Lower lobe of right lung (tissue), 2 donors: Measurements from ENCODE around the gene INPP5A. TPM values are rescaled to one million over a fixed set of nuclear protein-coding genes. Genes with fewer than 3 reads are reported as not detected.

Experiments used
- ATAC-seq, 2 donors: fragments of 200-7000 bp; cut with Tn5 transposase; one replicate each; pipeline ENCODE4 v1.9.1; 2020 to 2022; ENCODE audit warnings: mild to moderate bottlenecking in 2 of 2, moderate library complexity in 2 of 2
- DNase-seq: peaks from one replicate; pipeline ENCODE4 v3.0.0-alpha.2; 2020
- H3K27ac ChIP-seq: fragments of 200-600 bp; one replicate; pipeline ENCODE4 v1.8.0; 2022
- H3K27me3 ChIP-seq: fragments of 200-600 bp; one replicate; pipeline ENCODE4 v1.8.0; 2022; ENCODE audit warnings: low read depth
- H3K36me3 ChIP-seq: fragments of 200-600 bp; one replicate; pipeline ENCODE4 v1.8.0; 2022; ENCODE audit warnings: mild to moderate bottlenecking
- H3K4me1 ChIP-seq: fragments of 200-600 bp; one replicate; pipeline ENCODE4 v1.8.0; 2022
- H3K4me3 ChIP-seq: fragments of 200-600 bp; one replicate; pipeline ENCODE4 v1.8.0; 2022; ENCODE audit warnings: mild to moderate bottlenecking
- H3K9me3 ChIP-seq: fragments of 200-600 bp; one replicate; pipeline ENCODE4 v1.8.0; 2022
- CTCF ChIP-seq: fragments of 200-600 bp; IDR thresholded peaks from one replicate; pipeline ENCODE4 v1.8.0; 2022; ENCODE audit warnings: antibody characterized with exemption, mild to moderate bottlenecking
- intact Hi-C: fragments of 100-400 bp; cut with DNase I; formaldehyde crosslinking; loops from one replicate; pipeline ENCODE4 v1.11.0; 2022
- total RNA-seq: library from RNA; stranded (reverse); fragmentation: NEBNext Ultra II Directional; extraction: Animal tissue kit (Norgen Biotek cat#: 25700); gene quantifications from one replicate; pipeline ENCODE4 v1.2.1, GENCODE V29; 2021
- donor health status: DM: no; HTN: yes; CAD: no; lungs with severe emphysema.

INPP5A gene
- total RNA-seq, 1 donor from 2014 or later = 34.1 TPM

- no peaks in the 10 kb centered on the region for H3K27me3 ChIP-seq
- no peak for DNase-seq
- peak; percentile 9 to 23 for ATAC-seq
- intact Hi-C loops = no loop called here
- no peak overlapping the region for H3K27ac ChIP-seq
- H3K4me1 ChIP-seq = peaks cover 67% of the 10 kb centered on the region
- no peak for TF ChIP-seq CTCF
- H3K9me3 ChIP-seq = no peaks in the 10 kb centered on the region
- H3K4me3 ChIP-seq = no peak overlapping the region
- H3K36me3 ChIP-seq = no peaks in the 10 kb centered on the region
Measured at GRCh38 chr10:132546567-132547420, 9.2 kb downstream of the INPP5A start.

GRCh38 chr10:132547421-132547861 is 9.9 kb downstream of the INPP5A start:
- peaks cover 62% of the 10 kb centered on the region for H3K4me1 ChIP-seq
- DNase-seq (no peak), ATAC-seq (no peak)
- no peaks in the 10 kb centered on the region for H3K27me3 ChIP-seq
- no peak overlapping the region for H3K4me3 ChIP-seq
- intact Hi-C loops = no loop called here
- no peaks in the 10 kb centered on the region for H3K36me3 ChIP-seq
- H3K27ac ChIP-seq = no peak overlapping the region
- no peaks in the 10 kb centered on the region for H3K9me3 ChIP-seq
- no peak for TF ChIP-seq CTCF

GRCh38 chr10:132548106-132548823 is 10.7 kb downstream of the INPP5A start:
- no peaks in the 10 kb centered on the region for H3K27me3 ChIP-seq
- ATAC-seq = no peak
- H3K27ac ChIP-seq = no peak overlapping the region
- H3K4me3 ChIP-seq = no peak overlapping the region
- no peaks in the 10 kb centered on the region for H3K36me3 ChIP-seq
- DNase-seq = no peak
- intact Hi-C loops = no loop called here
- peaks cover 59% of the 10 kb centered on the region for H3K4me1 ChIP-seq
- TF ChIP-seq CTCF = no peak
- no peaks in the 10 kb centered on the region for H3K9me3 ChIP-seq

- no peaks in the 10 kb centered on the region for H3K36me3 ChIP-seq
- TF ChIP-seq CTCF = no peak
- DNase-seq (no peak), ATAC-seq (no peak)
- no peaks in the 10 kb centered on the region for H3K9me3 ChIP-seq
- H3K4me1 ChIP-seq = peaks cover 59% of the 10 kb centered on the region
- H3K27ac ChIP-seq = no peak overlapping the region
- no peaks in the 10 kb centered on the region for H3K27me3 ChIP-seq
- H3K4me3 ChIP-seq = no peak overlapping the region
- intact Hi-C loops = no loop called here
Measured at GRCh38 chr10:132548869-132549268, 11.3 kb downstream of the INPP5A start.

- intact Hi-C loops = no loop called here
- no peaks in the 10 kb centered on the region for H3K9me3 ChIP-seq
- H3K4me1 ChIP-seq = peaks cover 54% of the 10 kb centered on the region
- TF ChIP-seq CTCF = no peak
- H3K4me3 ChIP-seq = no peak overlapping the region
- ATAC-seq (no peak), DNase-seq (no peak)
- no peak overlapping the region for H3K27ac ChIP-seq
- no peaks in the 10 kb centered on the region for H3K36me3 ChIP-seq
- no peaks in the 10 kb centered on the region for H3K27me3 ChIP-seq
Measured at GRCh38 chr10:132549371-132549770, 11.8 kb downstream of the INPP5A start.
